ENCODE results near the gene PPAN. TPM values are rescaled to one million over a fixed set of nuclear protein-coding genes. Genes with fewer than 3 reads are reported as not detected.

Gene PPAN
- polyA plus RNA-seq, 1 donor from 2014 or later: 37.5 TPM

DNA sequence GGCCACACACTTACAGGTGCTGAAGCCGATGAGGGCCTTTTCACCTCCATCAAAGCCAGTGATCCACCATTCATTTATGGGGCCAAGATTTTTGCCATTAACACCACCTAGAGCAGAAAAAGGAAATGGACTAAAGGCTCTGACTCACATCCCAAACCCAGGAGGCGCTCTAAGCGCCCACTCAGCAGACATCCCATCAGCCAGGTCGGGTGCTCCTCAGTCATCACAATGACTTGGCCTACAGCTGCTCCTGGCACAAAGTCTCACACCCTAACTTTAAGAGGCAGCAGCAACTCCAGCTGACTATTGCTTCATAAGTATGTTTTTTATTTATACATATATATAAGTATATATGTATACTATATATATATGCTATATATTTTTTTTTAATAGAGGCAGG, 49.7 kb downstream of the PPAN start:
- Mint-ChIP-seq H3K27me3 (no peaks in the 10 kb centered on the region), H3K4me1 (peaks cover 0 to 2% (median 0%) of the 10 kb centered on the region in 3 donors), H3K4me3 (no peak overlapping the region), H3K9me3 (no peaks in the 10 kb centered on the region), H3K36me3 (peaks cover 14% of the 10 kb centered on the region), H3K27ac (no peak overlapping the region)

DNA sequence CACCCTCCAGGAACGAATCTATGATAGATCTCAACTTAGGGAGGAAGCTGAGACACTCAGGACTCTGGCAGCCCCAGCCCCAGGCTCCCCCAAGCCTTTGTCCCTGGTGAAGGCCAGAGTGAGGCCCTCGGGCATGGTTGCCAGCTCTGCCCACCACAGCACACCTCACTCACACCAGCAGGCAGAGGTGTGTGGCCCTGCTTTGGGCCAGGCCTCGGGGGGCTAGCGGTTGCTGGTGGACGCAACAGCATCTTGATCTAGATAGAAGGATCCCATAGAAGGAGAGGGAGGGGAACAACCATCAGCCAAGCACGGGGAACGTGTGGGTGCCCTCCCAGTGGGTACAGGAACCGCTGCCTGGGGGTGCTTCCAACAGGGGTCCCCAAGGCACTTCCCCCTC, 51.9 kb downstream of the PPAN start:
- H3K27me3 Mint-ChIP-seq: no peaks in the 10 kb centered on the region
- no peaks in the 10 kb centered on the region for H3K4me1 Mint-ChIP-seq
- peaks cover 15% of the 10 kb centered on the region for H3K36me3 Mint-ChIP-seq
- H3K27ac Mint-ChIP-seq: no peak overlapping the region
- H3K4me3 Mint-ChIP-seq: no peak overlapping the region
- no peaks in the 10 kb centered on the region for H3K9me3 Mint-ChIP-seq

DNA sequence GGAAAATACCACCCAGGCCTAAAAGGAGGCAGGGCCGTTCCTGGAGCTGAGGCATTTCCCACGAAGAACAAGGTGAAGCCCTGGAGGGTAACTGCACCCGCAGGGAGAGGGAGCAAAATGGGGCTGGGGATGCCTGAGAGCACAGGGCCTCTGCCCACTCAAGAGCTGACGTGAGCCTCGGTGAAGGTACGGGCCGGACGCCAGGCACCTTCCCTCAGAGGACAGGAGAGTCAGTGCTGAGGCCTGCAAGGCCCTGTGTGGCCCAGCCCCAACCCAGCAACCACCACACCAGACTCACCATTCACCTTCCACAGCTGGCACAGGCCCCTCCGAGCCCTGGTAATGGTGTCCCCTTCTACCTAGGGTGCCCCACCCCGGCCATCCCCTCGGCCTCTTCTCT, 52.3 kb downstream of the PPAN start:
- H3K4me1 Mint-ChIP-seq: no peaks in the 10 kb centered on the region
- H3K27me3 Mint-ChIP-seq: no peaks in the 10 kb centered on the region
- no peak overlapping the region for H3K27ac Mint-ChIP-seq
- peaks cover 15% of the 10 kb centered on the region for H3K36me3 Mint-ChIP-seq
- no peaks in the 10 kb centered on the region for H3K9me3 Mint-ChIP-seq
- no peak overlapping the region for H3K4me3 Mint-ChIP-seq

DNA sequence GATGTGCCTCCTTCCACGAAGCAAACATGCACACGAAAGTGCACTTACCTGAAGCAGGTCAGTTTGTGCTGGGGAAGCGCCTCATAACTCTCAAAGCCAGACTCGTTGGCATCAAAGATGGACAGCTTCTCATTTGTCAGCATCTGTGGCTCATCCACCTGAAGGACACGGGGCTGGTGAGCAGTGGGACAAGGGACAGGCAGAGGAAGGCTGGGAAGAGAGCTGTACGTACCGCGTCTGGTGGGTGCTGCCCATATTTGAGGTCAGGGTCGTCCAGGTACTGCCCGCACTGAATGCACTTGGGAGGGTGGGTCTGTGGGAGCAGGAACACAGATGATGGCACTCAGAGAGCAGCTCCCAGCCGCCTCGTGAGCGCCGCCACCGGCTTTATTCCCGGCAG, 53.4 kb downstream of the PPAN start:
- no peaks in the 10 kb centered on the region for H3K4me1 Mint-ChIP-seq
- no peak overlapping the region for H3K27ac Mint-ChIP-seq

More for the DNA sequence above, 53.4 kb downstream of the PPAN start:
- Mint-ChIP-seq H3K4me3 (no peak overlapping the region), H3K9me3 (no peaks in the 10 kb centered on the region), H3K36me3 (peaks cover 13% of the 10 kb centered on the region), H3K27me3 (no peaks in the 10 kb centered on the region)

Other genes starting within 250 kb of the PPAN start
- 0.21 TPM for gene OLFM2, start 169.8 kb upstream of the PPAN start, polyA plus RNA-seq
- not detected for gene COL5A3, start 95.9 kb upstream of the PPAN start, polyA plus RNA-seq
- not detected for gene RDH8, start 92.9 kb upstream of the PPAN start, polyA plus RNA-seq
- gene SHFL, start 20.0 kb upstream of the PPAN start, polyA plus RNA-seq: 63.2 TPM
- 1.3 TPM for gene ANGPTL6, start 3.7 kb upstream of the PPAN start, polyA plus RNA-seq
- 3.3 TPM for gene P2RY11, start 5.3 kb downstream of the PPAN start, polyA plus RNA-seq
- gene EIF3G, start 13.5 kb downstream of the PPAN start, polyA plus RNA-seq: 214 TPM
- 74.6 TPM for gene DNMT1, start 88.6 kb downstream of the PPAN start, polyA plus RNA-seq
- 0.20 TPM for gene S1PR2, start 125.0 kb downstream of the PPAN start, polyA plus RNA-seq
- gene MRPL4, start 145.9 kb downstream of the PPAN start, polyA plus RNA-seq: 48.8 TPM
- 9.2 TPM for gene ICAM1, start 164.8 kb downstream of the PPAN start, polyA plus RNA-seq
- gene ICAM4, start 180.6 kb downstream of the PPAN start, polyA plus RNA-seq: 0.81 TPM
- gene ICAM5, start 183.6 kb downstream of the PPAN start, polyA plus RNA-seq: not detected
- 2.6 TPM for gene ZGLP1, start 203.5 kb downstream of the PPAN start, polyA plus RNA-seq
- 12.8 TPM for gene FDX2, start 209.7 kb downstream of the PPAN start, polyA plus RNA-seq
- 25.9 TPM for gene RAVER1, start 227.2 kb downstream of the PPAN start, polyA plus RNA-seq
- 230 TPM for gene ICAM3, start 233.3 kb downstream of the PPAN start, polyA plus RNA-seq

Measured in IgD-negative memory B cell (primary cell).